OCI-LY7 (cell line): ENCODE measurements around the gene MRPS12.

Experiments used
- CTCF ChIP-seq: fragments of 200-600 bp; sonication (generic); conservative IDR thresholded peaks from 2 replicates; pipeline ENCODE4 v1.5.1; 2014; ENCODE audit warnings: mild to moderate bottlenecking, antibody characterized with exemption, low read length, moderate library complexity, mixed read lengths
- EZH2phosphoT487 ChIP-seq: fragments of 200-600 bp; sonication (generic); IDR thresholded peaks from 2 replicates; pipeline ENCODE4 v1.6.1; 2018; ENCODE audit warnings: low read depth, borderline replicate concordance, mild to moderate bottlenecking, mixed run types, antibody characterized with exemption, low read length, moderate library complexity, mixed read lengths

DNA sequence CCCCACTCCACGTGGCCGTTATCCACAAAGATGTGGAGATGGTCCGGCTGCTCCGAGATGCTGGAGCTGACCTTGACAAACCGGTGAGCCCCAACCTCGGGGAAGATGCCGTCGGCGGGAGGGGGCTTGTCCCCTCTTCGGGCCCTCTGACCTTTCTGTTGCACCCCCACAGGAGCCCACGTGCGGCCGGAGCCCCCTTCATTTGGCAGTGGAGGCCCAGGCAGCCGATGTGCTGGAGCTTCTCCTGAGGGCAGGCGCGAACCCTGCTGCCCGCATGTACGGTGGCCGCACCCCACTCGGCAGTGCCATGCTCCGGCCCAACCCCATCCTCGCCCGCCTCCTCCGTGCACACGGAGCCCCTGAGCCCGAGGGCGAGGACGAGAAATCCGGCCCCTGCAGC is 23.5 kb upstream of the MRPS12 start:
- TF ChIP-seq CTCF (no peak), EZH2phosphoT487 (no peak)
